ENCODE measurements around the gene LSMEM2. TPM values are rescaled to one million over a fixed set of nuclear protein-coding genes. Genes with fewer than 3 reads are reported as not detected.
"Not testable (repeated sequence)": the region's sequence is repeated elsewhere in the genome, so short reads cannot be mapped to it uniquely, and the experiment has no call there.

Gene LSMEM2
- total RNA-seq, 1 experiment from 2014 or later = not detected

GRCh38 chr3:50278123-50278879 lies 586 bp upstream of the LSMEM2 start:
- DNase-seq (ENCODE audit: low read depth) = no peak

DNA sequence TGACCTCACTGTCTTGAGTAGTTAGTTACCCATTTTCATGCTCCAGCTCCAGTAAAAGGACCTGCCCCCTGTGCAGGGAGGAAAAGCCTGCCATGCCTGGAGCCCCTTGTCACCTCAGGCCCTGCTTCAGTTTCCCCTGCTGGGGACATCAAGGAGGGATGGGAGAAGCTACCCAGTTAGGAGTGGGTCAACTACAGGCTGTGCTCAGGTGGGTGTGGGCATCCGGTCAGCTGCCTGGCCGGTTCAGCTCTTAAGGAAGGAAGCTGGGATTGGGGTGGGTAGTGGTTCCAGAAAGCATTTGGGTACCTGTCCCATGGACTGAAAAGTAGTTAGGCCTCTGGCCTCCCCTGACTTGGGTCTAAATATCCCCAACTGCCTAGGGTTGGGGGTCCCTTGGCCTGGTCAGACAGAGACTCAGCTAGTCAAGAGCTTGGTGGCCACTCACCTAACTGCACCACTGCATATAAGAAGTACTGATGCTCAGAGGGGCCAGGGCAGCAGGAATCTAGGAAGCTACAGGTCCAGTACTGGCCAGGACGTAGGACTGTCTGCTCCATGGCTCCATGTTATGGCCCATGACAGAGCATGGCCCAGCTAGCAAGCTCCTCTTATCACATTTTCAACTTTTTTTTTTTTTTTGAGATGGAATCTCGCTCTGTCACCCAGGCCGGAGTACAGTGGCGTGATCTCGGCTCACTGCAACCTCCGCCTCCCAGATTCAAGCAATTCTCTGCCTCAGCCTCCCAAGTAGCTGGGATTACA lies 549 bp downstream of the LSMEM2 start:
- DNase-seq (ENCODE audit: low read depth) = no peak

GRCh38 chr3:50284121-50284520 lies 5.2 kb downstream of the LSMEM2 start:
- not testable (repeated sequence) for DNase-seq (ENCODE audit: low read depth)

DNA sequence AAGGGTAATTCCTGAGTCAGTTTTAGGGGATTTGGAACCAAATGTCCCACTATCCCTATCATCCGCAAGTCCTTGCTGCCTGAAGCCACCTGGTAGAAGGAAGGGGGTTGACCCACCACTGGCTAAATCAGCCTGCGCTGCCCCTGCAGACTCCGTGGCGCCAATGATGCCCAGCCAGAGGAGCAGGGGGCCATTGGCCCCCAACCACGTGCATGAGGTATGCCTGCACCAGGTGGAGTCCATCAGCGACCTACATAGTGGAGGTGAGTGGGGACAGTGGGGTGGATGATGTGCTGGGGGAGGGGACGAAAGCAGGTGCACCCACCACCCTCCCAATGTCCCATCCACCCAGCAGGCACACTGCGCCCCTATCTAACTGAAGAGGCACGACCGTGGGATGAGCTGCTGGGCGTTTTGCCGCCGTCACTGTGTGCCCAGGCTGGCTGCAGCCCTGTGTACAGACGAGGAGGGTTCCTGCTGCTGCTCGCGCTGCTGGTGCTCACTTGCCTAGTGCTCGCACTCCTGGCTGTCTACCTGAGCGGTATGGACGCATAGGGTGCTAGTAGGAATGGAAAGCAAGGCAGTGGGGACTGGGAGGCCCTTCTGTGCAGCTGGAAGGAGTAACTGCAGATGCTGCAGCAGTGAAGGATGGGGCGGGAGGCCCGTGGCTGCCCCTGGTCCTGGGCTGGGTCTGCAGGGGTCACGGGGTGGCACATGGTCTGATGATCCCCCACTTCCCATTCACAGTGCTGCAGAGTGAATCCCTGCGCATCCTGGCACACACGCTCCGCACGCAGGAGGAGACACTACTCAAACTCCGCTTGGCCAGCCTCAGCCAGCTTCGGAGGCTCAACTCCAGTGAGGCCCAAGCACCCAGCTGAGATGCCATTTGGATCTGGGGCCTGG lies 7.7 kb downstream of the LSMEM2 start:
- DNase-seq (ENCODE audit: low read depth) = no peak

- DNase-seq (ENCODE audit: low read depth) = no peak
Measured at GRCh38 chr3:50287262-50287661, 8.4 kb downstream of the LSMEM2 start.

DNA sequence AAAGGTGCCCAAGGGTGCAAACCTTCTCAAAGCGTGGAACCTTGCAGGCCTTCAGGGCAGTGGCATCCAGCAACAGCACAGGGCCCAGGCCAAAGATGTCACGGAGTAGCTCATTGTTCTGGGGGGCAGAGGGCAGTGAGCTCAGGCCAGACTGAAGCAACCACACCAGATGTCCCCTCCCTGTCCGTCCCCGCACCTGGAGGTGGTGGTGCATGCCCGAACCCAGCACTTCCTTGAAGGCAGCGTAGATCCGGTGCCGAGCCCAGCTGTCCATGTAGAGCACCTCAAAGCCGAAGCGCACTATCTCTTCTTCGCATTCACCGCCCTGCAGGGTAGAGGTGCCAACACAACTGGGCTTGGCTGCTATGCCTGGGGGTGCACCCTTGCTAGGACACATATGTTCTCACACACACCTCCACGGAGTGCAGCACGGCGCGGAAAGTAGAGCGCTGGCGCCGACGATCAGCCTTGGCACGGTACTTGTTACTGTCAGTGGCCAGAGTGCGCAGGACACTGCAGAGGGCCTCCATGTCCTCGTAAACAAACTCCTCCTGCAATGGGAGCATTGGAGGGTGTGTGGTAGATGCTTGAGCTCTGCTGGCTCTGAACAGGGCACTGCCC lies 9.6 kb downstream of the LSMEM2 start:
- no peak for DNase-seq (ENCODE audit: low read depth)

GRCh38 chr3:50289130-50289529 lies 10.2 kb downstream of the LSMEM2 start:
- no peak for DNase-seq (ENCODE audit: low read depth)

- DNase-seq (ENCODE audit: low read depth) = no peak
Measured at GRCh38 chr3:50290161-50290641, 11.3 kb downstream of the LSMEM2 start.

DNA sequence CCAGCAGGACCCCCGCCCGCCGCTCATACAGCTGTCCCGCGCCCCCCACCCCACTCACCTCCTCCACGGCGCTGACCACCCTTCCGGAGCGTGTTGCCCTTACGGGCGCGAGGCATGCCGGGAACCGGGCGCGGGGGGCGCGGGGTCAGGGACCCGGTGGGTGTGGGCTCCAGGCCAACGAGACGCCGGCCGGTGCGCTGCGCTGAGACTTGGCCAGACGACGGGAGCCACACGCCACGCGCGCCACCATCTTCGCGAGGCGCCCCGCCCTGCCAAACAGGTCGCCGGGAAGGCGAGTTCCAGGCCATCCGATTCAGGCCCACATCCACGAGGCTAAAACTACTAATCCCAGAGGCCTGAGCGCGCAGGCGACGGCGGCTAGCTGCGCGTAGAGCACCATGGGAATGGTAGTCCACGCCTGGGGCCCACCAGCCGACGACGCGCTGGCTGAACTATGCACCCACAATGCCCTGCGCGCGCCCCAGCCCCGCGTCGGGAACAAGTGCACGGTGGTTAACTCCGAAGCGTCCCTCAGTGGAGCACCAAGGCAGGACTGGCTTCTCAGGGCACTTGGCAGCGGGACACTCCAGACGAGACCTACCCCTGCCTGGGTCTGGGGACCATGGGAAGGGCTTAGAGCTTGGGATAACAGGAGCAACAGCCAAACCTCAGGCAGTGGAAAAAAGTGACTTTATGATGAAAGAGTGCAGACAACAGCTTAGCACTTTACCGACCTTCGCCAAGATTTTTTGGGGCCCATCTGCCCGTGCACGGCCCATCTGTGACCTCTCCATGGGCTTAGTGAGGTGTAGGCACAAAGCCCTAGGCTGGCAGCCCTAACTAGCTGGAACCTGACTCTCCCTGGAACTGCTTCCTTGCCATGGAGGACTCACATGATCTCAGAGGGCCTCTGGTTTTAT lies 13.5 kb downstream of the LSMEM2 start, which contains the start of gene IFRD2:
TSS of gene IFRD2 (minus strand) at position 271 of the 920 bp plus-strand sequence. CDS start at position 116, 155 bp downstream.
- peak; percentile 98 for DNase-seq (ENCODE audit: low read depth)

DNA sequence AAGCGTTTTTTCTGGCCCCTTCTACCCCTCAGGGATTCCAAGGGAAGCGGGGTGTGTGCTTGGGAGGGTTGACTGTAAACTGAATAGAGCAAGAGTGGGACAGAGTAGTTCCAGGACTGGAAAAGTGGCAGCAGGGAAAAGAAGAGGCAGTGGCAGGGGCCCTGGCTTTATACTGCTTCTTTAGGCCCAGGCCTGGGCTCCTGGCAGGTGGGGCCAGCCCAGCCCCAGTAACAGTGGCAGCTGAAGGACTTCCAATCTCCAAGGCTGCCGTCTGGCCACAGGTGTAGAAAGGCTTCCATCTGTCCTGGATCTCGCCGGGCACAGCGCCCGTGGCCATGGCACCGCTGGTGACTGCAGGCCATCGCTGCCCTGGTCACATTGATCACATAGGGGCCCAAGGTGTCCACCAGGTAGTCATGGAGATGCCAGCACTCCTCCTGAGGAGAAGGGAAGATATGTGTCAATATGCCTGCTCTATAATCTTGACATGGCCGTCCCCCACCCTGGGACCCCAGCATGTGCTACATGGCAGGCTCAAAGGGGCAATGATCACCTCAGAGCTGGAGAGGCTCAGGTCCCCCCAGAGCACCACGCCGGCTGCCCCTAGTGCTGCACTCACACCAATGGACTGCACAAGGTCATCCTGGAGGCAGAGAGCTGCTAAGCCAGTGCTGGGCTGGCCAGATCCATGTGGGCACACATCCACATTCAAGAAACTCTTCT lies 14.4 kb downstream of the LSMEM2 start:
- no peak for DNase-seq (ENCODE audit: low read depth)

- no peak for DNase-seq (ENCODE audit: low read depth)
Measured at GRCh38 chr3:50294089-50294488, 15.2 kb downstream of the LSMEM2 start.

DNA sequence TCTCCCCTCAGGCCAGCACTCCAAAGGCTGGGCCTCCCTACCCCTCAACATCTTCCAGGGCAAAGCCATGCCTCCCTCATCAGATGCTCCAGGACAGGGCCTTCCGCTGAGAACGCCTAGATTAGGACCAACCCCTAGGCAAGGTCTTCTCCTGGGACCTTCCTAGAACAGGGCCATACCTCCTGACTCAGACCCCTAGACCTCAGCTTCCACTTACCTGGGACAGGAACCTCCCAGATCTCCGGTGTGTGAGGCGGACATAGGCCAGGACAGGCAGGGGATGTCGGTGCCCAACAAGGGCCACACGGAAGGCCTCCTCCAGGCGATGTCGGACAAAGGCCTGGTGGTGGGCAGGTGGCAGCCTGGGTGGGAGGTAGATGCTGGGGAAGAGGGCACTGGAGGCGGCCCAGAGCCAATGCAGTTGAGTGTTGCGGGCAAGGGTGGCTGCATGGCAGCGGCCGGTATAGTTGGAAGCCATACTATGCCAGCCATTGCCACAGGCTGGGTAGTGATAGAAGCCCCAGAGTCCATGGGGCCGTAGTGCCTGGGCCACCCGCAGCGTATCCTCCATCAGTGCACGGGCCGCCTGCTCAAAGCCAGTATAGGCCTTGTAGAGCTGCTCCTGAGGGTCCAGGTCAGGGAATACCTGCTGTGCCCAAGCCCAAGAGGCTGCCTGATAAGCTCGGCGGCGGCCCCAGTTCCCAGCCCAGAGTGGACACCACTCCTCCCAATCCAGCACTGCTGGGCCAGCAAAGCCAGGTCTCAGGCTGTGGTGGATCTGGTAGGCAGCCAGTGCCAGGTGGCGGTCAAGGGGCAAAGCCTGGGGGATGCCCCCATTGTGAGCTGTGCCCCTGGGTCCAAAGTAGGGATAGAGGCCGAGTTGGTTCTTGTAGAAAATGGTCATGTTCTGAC lies 15.9 kb downstream of the LSMEM2 start:
- no peak for DNase-seq (ENCODE audit: low read depth)

DNA sequence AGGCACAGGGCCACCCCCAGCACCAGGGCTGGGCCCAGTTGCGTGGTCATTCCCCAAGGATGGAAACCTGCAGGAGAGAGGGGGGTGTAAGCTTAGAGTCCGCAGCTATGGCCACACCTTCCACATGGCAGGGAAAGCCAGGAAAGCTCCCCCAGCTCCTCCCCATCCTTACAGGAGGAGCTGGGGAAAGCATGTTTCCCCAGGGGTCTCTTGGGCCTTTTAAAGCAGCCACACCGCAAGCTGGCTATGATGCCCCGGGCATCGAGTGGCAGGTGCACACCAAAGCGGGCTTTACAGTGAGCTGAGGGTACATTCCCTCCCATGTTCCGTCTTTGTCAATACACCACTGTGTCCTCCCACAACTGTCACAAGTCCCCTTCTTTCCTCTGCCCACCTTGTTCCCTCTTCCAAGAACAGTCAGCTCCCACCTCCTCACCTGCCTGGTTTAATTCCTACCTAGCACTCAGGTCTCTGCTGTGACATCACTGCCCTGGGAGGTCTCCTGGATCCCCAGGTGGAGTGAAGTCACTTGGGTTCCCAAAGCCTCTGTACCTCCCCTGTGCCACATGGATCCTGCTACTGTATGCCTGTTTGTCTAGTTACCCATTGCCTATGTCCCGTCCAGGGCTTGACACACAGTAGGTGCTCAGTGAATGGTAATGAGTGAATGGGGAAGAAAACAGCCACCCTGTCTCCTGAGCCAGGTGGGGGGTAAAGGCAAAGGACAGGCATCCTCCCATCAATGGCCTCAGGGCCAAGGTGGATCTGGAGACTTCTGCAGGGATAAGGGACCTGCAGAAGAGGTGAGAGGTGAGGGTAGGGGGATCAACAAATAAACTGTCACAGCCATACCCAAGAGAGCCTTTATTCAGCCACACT lies 16.9 kb downstream of the LSMEM2 start:
- DNase-seq (ENCODE audit: low read depth) = no peak

GRCh38 chr3:50296721-50297383 lies 18.0 kb downstream of the LSMEM2 start:
- DNase-seq (ENCODE audit: low read depth) = no peak

DNA sequence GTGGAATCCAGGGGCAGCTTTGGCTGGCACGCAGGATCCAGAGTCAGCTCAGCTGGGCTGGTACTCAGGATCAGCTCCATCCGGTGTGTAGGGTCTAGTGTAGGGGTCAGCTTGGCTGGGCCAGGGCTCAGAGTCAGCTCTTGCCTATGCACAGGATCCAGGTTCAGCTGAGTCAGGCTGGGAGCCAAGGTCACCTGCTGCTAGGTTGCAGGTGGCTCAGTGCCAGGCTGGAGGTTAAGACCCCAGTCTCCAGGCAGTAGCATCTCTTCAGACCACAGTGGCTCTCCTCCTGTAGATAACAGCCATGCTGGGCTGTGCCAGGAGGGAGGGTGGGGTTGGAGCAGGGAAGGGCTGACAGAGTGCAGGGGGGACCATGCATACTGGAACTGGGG lies 18.5 kb downstream of the LSMEM2 start:
- DNase-seq (ENCODE audit: low read depth) = no peak

DNA sequence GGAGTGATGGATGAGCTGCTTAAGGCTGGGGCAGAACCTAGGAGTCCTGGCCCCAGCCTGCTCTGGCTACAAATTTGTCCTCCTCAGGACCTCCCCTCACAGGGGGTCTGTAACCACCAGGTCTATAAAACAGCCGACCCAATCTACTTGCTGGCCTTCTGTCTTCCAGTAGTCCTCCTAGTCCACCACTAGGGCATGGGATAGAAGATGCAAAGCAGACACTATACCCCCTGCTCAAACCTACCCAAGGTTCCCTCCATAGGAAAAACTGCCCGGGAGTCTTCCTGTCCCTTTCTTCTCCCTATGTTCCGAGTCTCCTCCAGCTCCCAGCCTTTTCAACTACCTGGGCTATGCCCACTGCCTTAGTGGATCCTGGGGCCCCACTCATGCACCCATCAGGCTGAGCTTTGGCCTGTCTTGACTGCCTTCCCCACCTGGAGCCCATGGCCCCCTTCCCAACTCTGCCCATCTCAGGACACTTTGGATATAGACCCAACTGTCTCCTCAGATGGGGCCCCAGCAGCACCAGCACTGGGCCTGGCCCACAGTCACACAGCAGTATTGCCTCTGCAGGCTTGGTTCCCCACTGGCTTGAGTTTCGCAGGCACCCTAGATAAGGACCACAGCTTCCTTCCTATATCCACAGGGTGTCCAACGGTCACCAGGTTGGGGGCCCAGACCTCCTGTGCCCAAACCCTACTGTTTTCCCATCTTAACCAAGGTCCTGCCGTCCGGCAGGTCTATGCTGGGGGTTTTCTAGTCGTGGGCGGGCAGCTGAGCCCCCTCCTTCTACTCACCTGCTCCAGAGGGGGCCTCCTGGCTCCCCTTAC lies 19.2 kb downstream of the LSMEM2 start:
- DNase-seq (ENCODE audit: low read depth) = no peak

Data from RPMI7951 (cell line).